GM12892 (cell line): ENCODE results near the gene ELP1.
"Not testable (repeated sequence)": the region's sequence is repeated elsewhere in the genome, so short reads cannot be mapped to it uniquely, and the experiment has no call there.

ENCODE experiments used
- DNase-seq: peaks from one replicate; pipeline ENCODE4 v3.0.0; 2011; ENCODE audit not compliant: insufficient read length
- FAIRE-seq: peaks from 2 replicates; lab custom pipeline; 2011; peaks lifted over from hg19 to GRCh38; lab: Jason Lieb, UNC
- POLR2A ChIP-seq: IDR thresholded peaks from 2 replicates; pipeline ENCODE4 v1.6.1; 2011; ENCODE audit warnings: low read depth, low read length, control low read depth
- POLR2AphosphoS5 ChIP-seq: IDR thresholded peaks from 2 replicates; pipeline ENCODE4 v1.6.1; 2011; ENCODE audit warnings: low read depth, low read length, control low read depth
- TAF1 ChIP-seq: IDR thresholded peaks from 2 replicates; pipeline ENCODE4 v1.6.1; 2011; ENCODE audit warnings: low read depth, mild to moderate bottlenecking, control low read depth, low read length, borderline replicate concordance

Gene ELP1

GRCh38 chr9:108845507-108845906, 88.4 kb downstream of the ELP1 start:
- no peak for TF ChIP-seq TAF1
- TF ChIP-seq POLR2AphosphoS5 = no peak
- TF ChIP-seq POLR2A = no peak
- FAIRE-seq = no peak
- no peak for DNase-seq

- FAIRE-seq (no peak), DNase-seq (no peak)
- TF ChIP-seq TAF1 (no peak), POLR2A (no peak), POLR2AphosphoS5 (no peak)
These were observed 89.1 kb downstream of the ELP1 start for GRCh38 chr9:108844856-108845255.

- TF ChIP-seq TAF1 (no peak), POLR2AphosphoS5 (no peak), POLR2A (no peak)
- FAIRE-seq (no peak), DNase-seq (no peak)
These were observed 89.5 kb downstream of the ELP1 start for GRCh38 chr9:108844391-108844790.

- FAIRE-seq = no peak
- TF ChIP-seq POLR2AphosphoS5 (no peak), TAF1 (no peak), POLR2A (no peak)
- no peak for DNase-seq
These were observed 91.2 kb downstream of the ELP1 start for GRCh38 chr9:108842610-108843295.

GRCh38 chr9:108839561-108839960, 94.4 kb downstream of the ELP1 start:
- not testable (repeated sequence) for FAIRE-seq

GRCh38 chr9:108838017-108838416, 95.9 kb downstream of the ELP1 start:
- DNase-seq (no peak), FAIRE-seq (no peak)
- no peak for TF ChIP-seq POLR2A
- TF ChIP-seq TAF1 = no peak
- TF ChIP-seq POLR2AphosphoS5 = no peak

More at GRCh38 chr9:108839561-108839960, 94.4 kb downstream of the ELP1 start:
- not testable (repeated sequence) for DNase-seq

GRCh38 chr9:108837530-108837929, 96.4 kb downstream of the ELP1 start:
- DNase-seq (no peak), FAIRE-seq (no peak)
- TF ChIP-seq TAF1 (no peak), POLR2A (no peak), POLR2AphosphoS5 (no peak)

GRCh38 chr9:108836781-108837180, 97.1 kb downstream of the ELP1 start:
- FAIRE-seq = no peak

GRCh38 chr9:108836319-108836718, 97.6 kb downstream of the ELP1 start:
- no peak for TF ChIP-seq POLR2A
- no peak for TF ChIP-seq TAF1
- no peak for TF ChIP-seq POLR2AphosphoS5
- DNase-seq (no peak), FAIRE-seq (no peak)

More at GRCh38 chr9:108836781-108837180, 97.1 kb downstream of the ELP1 start:
- TF ChIP-seq POLR2AphosphoS5 = no peak
- TF ChIP-seq POLR2A = no peak
- no peak for TF ChIP-seq TAF1
- DNase-seq = no peak

- DNase-seq (no peak), FAIRE-seq (no peak)
- TF ChIP-seq POLR2A = no peak
- TF ChIP-seq POLR2AphosphoS5 = no peak
- TF ChIP-seq TAF1 = no peak
These were observed 98.1 kb downstream of the ELP1 start for GRCh38 chr9:108835831-108836230.

GRCh38 chr9:108834959-108835665, 98.8 kb downstream of the ELP1 start:
- FAIRE-seq = peak; percentile 58
- no peak for DNase-seq
- no peak for TF ChIP-seq TAF1
- no peak for TF ChIP-seq POLR2AphosphoS5
- TF ChIP-seq POLR2A = no peak

- DNase-seq (no peak), FAIRE-seq (no peak)
- TF ChIP-seq POLR2A = no peak
- TF ChIP-seq TAF1 = no peak
- no peak for TF ChIP-seq POLR2AphosphoS5
These were observed 101.8 kb downstream of the ELP1 start for GRCh38 chr9:108832179-108832500.
